HG03108 (cell line): ENCODE measurements around the gene GAGE10.
"Not testable (repeated sequence)": the region's sequence is repeated elsewhere in the genome, so short reads cannot be mapped to it uniquely, and the experiment has no call there.

Source experiments
- ATAC-seq: cut with Tn5 transposase; IDR thresholded peaks from one replicate; pipeline ENCODE4 v1.9.1; 2021; ENCODE audit warnings: moderate library complexity; ENCODE audit not compliant: unreplicated experiment

The GAGE10 gene

DNA sequence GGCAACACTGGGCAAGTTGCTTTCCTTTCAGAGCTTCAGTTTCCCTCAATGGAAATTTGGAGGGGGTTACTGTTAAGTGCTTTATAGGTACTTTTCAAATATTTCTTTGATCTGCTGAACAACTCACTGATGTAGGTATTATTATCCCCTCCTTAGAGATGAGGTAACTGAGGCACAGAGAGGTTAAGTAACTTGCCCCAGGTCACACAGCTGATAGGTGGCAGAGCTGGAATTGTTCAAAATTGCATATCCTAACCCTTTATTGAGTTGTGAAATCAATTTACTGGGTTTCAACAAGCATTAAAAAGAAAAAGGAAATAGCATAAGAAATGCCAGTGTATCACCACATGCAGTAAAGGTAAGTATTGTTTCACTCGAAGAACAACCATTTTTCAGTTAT lies 27.2 kb upstream of the GAGE10 start:
- ATAC-seq, result no peak

DNA sequence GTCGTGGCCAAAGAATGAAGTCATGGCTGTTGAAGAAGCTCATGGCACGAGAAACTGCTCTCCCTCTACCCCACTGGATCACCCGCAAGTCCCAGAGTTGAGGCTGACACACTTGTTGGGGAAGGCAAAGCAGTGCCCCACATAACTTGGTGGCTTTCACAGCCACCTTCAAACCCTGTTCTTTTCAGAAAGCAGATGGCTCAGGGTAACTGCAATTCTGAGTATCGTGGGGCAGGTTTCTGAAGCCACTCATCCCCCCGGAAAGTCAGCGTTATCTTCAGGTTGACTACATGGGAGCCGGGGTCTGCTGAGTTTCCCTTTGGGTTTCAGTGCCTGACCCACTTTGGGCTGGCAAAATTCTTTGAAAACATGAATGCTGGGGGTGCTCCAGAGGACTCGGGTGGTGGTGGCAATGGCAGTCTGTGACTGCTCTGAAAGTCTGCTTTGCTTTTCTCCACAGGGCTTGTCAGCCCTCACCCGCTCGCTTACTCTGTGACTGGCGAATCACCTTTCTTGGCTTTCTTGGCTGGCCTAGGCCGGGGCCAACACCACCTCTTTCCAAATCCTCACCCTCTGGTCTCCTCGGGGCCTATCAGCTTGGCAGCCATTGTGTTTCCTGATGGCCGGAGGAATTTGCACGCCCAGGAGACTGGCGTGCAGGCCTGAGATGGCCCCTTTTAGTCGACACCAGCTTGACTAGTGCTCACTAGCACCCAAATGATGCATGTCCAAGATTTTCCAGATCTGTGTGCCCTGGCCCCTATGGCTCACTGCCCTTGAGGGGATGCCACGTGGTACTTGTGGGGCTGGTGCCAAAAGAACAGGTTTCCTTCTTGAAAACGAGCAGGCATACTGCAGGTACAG lies 26.5 kb upstream of the GAGE10 start:
- ATAC-seq, result no peak

DNA sequence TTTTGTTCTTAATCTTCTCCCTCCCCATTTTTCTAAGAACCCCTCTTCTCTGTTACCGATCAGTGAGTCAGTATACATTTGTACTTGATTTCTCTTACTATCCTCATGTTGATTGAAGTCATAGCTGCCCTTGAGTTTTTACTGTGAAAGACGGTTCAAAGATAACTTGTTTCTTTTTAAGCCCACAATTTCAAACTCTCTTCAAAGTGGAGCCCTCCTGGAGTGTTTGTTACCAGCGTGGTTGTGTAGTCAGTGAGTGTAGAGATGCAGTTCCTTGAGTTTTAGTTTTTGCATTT lies 26.0 kb upstream of the GAGE10 start:
- no peak for ATAC-seq

DNA sequence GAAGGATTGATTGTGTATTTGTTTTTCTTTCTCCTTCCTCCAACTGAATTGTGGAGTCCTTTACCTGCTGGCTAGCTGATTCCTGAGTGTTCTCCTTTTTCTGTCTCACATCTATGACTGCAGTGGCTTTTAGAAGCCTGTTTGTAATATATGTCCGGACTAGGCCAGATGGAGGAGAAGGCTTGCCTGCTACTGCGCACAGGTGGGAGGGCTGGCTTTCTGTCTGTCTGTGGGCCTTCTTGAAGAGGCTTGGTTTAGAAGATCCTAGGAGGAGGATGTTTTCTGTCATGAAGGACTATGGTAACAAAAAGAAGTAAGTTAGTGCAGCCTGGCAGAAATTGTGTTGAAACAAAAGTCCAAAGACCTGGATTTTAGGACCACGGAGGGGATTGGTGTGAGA lies 25.4 kb upstream of the GAGE10 start:
- ATAC-seq, result no peak

DNA sequence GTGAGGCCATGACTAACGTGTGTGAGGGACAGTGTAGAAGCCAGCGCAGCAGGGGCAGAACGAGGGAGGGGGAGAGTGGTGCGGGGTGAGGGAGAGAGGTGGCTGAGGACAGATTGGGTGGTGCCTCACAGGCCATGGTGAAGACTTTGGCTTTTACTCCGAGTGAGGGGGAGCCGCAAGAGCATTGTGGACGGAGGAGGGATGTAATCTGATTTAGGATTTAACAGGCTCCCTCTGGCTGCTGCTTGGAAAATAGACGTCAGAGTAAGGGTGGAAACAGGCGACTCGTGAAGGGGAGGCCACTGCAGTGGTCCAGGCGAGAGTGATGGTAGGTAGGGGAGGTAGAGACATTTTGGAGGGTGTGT lies 20.8 kb upstream of the GAGE10 start:
- ATAC-seq, result no peak

DNA sequence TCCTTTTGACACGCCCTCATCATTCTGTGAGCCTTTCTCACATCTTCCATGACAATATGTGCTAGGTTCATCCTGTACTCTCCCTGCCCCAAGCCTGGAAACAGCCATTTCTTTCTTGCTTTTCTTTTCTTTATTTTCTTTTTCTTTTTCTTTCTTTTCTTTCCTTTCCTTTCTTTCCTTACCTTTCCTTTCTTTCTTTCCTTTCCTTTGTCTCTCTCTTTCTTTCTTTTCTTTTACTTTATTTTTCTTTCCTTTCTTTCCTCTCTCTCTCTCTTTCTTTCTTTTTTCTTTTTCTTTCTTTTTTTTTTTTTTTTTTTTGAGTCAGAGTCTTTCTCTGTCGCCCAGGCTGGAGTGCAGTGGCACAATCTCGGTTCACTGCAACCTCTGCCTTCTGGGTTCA lies 19.2 kb upstream of the GAGE10 start:
- no peak for ATAC-seq

DNA sequence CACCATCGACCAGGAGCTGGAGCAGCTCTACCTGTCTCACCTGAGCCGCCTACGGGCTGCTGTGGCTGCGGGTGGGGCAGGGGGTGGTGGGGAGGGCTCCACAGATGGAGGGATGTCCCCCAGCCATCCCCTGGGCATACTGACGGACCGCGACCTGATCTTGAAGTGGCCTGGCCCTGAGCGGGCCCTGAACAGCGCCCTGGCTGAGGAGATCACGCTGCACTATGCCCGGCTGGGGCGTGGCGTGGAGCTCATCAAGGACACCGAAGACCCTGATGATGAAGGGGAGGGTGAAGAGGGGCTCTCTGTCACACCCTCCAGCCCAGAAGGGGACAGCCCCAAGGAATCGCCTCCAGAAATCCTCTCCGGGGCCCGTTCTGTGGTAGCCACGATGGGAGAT lies 17.3 kb upstream of the GAGE10 start:
- no peak for ATAC-seq

DNA sequence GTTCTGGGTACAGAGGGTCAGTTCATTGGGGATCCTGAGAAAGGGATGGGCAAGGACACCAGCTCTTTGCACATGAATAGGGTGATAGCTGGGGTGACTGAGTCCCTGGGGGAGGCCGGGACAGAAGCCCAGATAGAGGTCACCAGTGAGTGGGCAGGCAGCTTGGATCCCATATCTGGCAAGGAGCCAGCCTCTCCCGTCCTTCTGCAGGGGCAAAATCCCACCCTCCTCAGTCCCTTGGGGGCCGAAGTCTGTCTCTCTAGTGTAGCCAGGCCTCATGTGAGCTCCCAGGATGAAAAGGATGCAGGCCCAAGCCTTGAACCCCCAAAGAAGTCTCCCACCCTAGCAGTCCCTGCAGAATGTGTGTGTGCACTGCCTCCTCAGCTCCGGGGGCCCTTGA lies 16.9 kb upstream of the GAGE10 start:
- no peak for ATAC-seq

DNA sequence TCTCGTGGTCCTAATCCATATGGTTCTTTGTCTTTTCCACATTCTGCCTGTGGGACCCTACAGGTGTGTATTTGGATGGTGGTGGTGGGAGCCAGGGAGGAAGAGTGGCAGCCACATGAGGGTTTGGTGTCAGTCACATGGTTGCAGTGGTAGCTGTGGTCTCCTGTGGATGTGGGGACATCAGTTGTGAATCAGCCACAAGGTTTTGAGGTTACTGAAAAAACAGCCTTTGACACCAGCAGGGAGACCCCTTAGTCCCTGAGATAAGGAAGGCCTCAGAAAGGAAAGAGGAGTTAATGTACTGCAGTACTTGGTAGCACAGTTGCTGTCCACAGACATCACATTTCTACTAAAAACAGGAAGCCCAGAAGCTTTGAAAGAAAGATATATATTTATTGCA lies 15.8 kb upstream of the GAGE10 start:
- ATAC-seq, result no peak

DNA sequence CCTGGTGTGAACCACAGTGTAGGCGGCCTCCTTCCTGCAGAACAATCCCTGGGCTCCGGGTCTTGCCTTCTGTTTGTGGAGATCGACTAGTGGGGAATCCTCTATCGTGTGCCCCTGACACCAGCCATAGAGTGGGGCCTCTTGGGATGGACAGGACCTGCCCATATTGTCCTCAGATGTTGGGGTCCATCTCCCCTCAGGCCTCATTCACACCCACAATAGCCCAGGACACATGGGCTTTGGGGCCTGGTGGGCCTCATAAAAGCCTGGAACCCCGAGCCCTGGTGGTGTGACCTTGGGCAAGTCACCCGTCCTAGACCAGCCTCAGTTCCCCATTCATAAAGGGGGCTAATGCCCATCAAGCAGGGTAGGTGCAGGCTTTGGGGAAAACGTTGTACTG lies 13.2 kb upstream of the GAGE10 start:
- ATAC-seq, result no peak

DNA sequence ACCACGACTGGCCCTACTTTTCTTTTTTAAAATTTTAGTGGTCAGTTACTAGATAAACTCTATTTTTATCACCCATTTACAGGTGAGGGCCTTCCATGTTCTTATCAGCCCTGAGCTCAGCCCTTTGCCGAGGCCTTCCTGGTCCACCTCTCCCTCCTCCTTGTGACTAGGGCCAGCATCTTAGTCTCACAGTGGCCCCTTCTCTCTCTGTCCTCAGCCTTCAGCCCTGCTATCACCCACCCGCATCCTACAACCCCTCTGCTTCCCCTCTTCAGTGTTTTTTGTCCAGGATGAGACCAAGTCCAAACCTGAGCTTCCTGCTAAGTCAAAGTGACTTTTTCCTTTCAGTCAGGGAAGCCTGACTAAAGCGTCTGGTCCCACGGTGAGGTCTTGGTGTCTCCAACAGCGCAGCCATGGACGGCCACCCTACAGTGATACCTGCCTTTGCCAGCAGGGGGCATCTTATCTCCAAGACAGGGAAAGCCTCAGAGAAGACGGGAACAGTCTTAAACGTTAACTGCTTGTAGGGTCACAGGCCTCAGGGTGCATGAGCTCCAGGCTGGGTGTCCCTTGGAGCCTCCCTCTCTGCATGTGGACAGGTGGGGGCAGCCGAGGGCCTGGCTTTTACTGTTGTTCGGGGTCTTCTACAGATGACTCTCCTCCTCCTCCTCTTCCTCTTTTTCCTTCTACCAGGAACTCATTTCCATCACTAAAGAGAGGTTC lies 11.7 kb upstream of the GAGE10 start:
- ATAC-seq, result no peak

DNA sequence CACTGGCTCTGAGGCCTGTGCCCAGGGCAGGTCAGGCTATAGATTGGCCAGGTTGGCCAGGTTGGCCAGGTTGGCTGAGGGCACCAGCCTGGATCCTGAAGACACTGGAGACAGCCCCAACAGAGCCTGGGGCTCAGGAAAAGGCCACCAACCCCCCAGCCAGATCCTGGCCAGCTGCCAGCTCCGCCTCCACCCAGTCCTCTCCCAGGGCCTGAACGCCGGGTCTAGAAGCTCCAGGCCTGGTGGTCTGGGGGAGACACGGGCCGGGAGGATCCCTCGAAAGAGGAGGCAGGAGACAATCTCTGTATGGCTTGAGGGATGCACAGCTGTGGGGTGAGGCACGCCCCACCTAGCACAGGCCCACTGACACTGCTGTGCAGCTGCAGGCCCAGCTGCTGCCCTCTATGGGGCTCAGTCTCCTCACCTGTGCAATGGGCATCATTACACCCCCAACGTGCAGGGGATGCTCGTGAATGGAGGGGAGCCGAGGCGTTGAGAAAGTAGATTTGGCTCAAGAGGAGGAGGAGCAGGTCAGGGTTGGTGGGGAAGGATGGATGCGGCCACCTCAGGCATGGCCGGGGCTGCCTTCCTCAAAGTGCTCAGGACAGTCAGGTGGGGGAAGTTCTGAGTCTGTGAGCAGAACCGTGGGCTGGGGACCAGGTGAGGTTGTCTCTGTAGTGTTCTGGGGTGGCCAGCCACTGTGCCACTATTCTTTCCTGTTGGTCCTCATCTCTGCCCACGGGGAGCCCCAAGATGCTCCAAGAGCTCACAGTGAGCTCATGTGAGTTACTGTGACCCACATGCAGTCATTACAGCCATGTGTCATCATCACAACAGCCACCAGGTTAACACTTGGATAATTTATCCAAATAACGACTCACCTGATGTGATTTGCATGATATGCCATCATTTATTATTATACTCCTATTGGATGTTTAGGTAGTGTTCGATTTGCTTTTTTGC lies 10.8 kb upstream of the GAGE10 start:
- ATAC-seq, result no peak

DNA sequence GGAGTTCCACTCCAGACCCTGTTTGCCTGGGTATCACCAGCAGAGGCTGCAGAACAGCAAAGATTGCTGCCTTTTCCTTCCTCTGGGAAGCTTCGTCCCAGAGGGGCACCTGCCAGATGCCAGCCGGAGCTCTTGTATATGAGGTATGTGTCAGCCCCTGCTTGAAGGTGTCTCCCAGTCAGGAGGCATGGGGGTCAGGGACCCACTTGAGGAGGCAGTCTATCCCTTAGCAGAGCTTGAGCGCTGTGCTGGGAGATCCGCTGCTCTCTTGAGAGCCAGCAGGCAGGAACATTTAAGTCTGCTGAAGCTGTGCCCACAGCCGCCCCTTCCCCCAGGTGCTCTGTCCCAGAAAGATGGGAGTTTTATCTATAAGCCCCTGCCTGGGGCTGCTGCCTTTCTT lies 4.2 kb upstream of the GAGE10 start:
- not testable (repeated sequence) for ATAC-seq

DNA sequence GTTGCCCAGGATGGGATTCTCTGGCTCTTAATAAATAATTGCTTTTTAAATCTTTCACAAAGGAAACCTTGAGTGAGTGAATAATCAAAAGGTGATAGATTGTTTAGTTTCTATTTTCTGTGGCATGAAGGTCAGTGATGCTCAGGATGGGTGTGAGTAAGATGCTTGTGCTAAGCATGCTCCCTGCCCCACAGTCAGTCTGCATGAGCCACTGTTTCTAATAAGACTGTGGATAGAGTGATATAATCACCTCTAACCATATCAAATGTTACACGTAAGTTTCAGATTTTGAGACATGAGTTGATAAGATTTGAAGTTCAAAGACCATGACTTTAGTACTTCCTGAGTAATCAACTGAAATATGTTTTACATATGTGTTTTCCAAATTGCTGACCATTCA lies 2.7 kb upstream of the GAGE10 start:
- ATAC-seq, result no peak

DNA sequence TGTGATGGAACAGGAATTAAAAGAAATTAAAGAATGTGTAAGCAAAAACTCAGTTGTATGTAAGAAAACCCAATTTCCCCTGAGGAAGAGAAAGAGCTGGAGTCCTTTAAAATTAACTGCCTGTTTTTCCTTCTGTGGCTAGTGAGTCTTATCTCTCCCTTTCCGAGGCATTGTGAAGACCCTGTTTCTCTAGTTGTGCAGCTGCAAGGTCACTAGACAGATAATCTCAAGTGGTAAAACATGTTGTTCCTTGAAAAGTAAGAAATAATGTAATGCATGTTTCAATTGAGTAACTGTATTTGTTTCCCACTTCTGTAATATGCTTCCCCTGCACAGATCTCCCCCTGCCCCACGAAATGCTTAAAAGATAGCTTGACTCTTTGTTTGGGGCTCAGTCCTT lies 4.3 kb downstream of the GAGE10 start:
- not testable (repeated sequence) for ATAC-seq

DNA sequence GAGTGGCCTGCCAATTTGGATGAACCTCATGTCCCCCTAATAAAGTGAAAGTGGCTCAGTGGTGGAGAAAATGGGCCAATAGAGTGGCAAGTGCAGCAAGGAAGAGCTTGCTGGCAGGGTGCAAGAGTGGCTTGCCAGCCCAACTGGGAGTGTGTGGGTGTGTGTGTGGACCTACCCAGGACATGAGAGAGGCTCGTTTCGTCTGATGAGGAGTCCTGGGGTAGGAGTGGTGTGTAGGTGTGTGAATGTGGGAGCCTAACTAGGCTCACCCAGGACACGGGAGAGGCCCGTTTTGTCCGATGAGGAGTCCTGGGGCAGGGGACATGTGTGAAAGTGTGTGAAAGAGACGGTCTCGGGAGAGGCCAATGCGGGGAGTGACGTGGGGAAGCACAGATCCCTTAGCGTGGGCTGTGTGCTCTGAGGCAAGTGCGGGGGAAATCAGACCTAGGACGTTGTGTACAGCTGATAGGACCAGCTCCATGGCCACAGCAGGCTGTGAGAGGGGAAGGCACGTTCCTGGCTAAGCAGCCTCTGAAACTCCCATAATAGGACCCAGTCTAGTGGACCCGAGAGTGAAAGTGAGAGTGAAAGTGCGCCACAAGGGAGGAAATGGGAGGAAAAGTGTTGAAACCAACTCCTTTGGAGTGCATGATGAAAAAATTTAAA lies 5.3 kb downstream of the GAGE10 start:
- no peak for ATAC-seq

DNA sequence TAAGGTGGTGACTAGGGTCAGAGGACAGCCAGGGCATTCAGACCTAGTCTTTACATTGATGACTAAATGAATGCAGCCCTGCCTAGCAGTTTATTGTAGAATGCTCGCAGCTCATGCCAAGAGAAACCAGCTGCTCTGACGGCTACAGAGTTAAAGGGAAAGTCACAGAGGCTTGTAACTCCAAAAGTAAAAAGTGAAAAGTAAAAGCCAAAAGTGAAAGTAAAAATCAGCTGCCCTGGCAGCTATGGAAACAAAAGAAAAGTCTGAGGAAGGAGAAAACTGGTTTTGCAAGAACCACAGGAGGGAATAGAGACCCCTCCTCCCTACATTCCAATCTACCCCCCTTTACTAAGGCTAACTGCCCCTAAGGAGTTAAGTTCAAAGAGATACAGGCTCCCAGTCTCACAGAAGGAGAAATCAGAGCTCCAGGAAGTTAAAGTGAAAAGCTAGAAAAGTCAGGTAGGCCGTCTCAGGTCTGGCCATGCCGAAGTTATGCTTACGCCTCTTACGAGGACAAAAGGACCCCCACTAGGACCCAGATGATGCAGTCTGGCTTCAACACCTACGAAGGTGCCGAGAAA lies 6.0 kb downstream of the GAGE10 start:
- no peak for ATAC-seq

DNA sequence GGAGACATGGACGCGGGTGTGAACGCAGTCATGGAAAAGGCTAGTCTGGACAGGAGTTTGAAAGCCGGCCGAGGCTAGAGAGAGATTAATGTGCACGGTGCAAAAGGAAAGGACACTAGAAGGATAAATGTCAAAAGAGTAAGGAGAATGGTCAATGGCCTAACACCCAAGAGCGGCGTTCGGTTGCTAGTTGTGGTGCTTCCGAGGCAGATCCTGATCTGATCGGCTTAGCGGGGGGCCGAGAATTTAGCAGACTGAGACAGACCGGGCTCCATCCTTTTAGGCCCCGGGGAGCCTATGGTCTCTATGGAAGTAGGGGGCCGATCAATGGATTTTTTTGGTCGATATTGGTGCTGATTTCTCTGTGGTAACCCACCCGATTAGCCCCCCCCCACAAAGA lies 6.9 kb downstream of the GAGE10 start:
- no peak for ATAC-seq

DNA sequence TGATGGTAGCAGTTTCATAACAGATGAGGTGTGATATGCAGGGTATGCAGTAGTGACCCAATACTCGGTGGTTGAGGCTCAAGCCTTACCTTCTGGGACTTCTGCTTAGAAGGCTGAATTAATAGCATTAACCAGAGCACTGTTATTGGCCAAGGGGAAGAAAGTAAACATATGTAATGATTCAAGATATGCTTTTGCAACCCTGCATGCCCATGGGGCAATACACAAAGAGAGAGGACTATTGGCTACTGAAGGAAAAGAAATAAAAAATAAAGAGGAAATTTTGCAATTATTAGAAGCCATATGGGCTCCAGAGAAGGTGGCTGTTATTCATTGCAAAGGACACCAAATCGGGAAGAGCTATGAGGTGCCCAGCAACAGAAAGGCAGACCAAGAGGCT lies 8.7 kb downstream of the GAGE10 start:
- ATAC-seq, result no peak

DNA sequence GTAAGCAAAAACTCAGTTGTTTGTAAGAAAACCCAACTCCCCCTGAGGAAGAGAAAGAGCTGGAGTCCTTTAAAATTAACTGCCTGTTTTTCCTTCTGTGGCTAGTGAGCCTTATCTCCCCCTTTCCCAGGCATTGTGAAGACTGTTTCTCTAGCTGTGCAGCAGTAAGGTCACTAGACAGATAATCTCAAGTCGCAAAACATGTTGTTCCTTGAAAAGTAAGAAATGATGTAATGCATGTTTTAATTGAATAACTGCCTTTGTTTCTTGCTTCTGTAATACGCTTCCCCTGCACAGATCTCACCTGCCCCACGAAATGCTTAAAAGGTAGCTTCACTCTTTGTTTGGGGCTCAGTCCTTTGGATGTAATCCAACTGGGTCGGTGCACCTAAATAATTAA lies 12.6 kb downstream of the GAGE10 start:
- ATAC-seq, result no peak

DNA sequence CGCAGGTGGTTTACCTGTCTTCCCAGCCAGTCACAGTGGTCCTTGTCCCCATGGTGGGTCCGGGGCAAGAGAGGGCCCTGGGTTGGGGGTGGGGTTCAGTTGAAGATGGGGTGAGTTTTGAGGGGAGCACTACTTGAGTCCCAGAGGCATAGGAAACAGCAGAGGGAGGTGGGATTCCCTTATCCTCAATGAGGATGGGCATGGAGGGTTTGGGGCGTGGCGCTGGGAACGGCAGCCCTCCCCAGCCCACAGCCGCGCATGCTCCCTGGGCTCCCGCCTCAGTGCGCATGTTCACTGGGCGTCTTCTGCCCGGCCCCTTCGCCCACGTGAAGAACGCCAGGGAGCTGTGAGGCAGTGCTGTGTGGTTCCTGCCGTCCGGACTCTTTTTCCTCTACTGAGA lies 18.3 kb downstream of the GAGE10 start, which contains the start of gene GAGE12J:
Gene GAGE12J (plus strand): TSS at position 301 of the 400 bp plus-strand sequence. CDS start 1,157 bp downstream, outside the sequence.
- ATAC-seq, result not testable (repeated sequence)
